Measurements from ENCODE around the gene CCDC177.

The CCDC177 gene

GRCh38 chr14:69561893-69562292 lies 12.8 kb downstream of the CCDC177 start:
- no peak overlapping the region for H3K4me3 ChIP-seq (ENCODE audit: low read depth, low read length, poor library complexity, severe bottlenecking)
- H3K9me2 ChIP-seq (ENCODE audit: low read depth, low read length): no peaks in the 10 kb centered on the region
- TF ChIP-seq EZH2 (IDR thresholded peaks at IDR 0.05; ENCODE audit: borderline replicate concordance, low read length): no peak
- no peak for TF ChIP-seq CTCF (IDR thresholded peaks at IDR 0.05; ENCODE audit: low read length)
- H2AFZ ChIP-seq (ENCODE audit: low read length): no peak overlapping the region
- no peaks in the 10 kb centered on the region for H3K9me3 ChIP-seq (ENCODE audit: low read length)
- H4K20me1 ChIP-seq (ENCODE audit: insufficient read depth, low read length): no peaks in the 10 kb centered on the region
- H3F3A ChIP-seq (ENCODE audit: insufficient read depth, low read length): no peaks in the 10 kb centered on the region
- H3K27ac ChIP-seq (ENCODE audit: low read depth, low read length, poor library complexity, severe bottlenecking): no peak overlapping the region
- no peak overlapping the region for H3K4me2 ChIP-seq (ENCODE audit: low read length)
- no peak overlapping the region for H3K9ac ChIP-seq (ENCODE audit: low read length)
- H3K36me3 ChIP-seq (ENCODE audit: insufficient read depth, low read length): no peaks in the 10 kb centered on the region
- no peaks in the 10 kb centered on the region for H3K4me1 ChIP-seq (ENCODE audit: insufficient read depth, low read length, severe bottlenecking)
- H3K79me2 ChIP-seq (ENCODE audit: insufficient read depth, low read length): no peaks in the 10 kb centered on the region
- H3K27me3 ChIP-seq (ENCODE audit: insufficient read depth, low read length): no peaks in the 10 kb centered on the region

- Histone ChIP-seq H3K4me2 (ENCODE audit: low read length) (no peak overlapping the region), H3K9me2 (ENCODE audit: low read depth, low read length) (no peaks in the 10 kb centered on the region), H3K79me2 (ENCODE audit: insufficient read depth, low read length) (no peaks in the 10 kb centered on the region), H3F3A (ENCODE audit: insufficient read depth, low read length) (no peaks in the 10 kb centered on the region), H4K20me1 (ENCODE audit: insufficient read depth, low read length) (no peaks in the 10 kb centered on the region), H3K4me1 (ENCODE audit: insufficient read depth, low read length, severe bottlenecking) (no peaks in the 10 kb centered on the region), H3K4me3 (ENCODE audit: low read depth, low read length, poor library complexity, severe bottlenecking) (no peak overlapping the region), H3K27ac (ENCODE audit: low read depth, low read length, poor library complexity, severe bottlenecking) (no peak overlapping the region), H3K27me3 (ENCODE audit: insufficient read depth, low read length) (no peaks in the 10 kb centered on the region), H3K36me3 (ENCODE audit: insufficient read depth, low read length) (no peaks in the 10 kb centered on the region), H3K9ac (ENCODE audit: low read length) (no peak overlapping the region), H2AFZ (ENCODE audit: low read length) (no peak overlapping the region), H3K9me3 (ENCODE audit: low read length) (no peaks in the 10 kb centered on the region)
- TF ChIP-seq EZH2 (IDR thresholded peaks at IDR 0.05; ENCODE audit: borderline replicate concordance, low read length) (no peak), CTCF (IDR thresholded peaks at IDR 0.05; ENCODE audit: low read length) (no peak)
These were observed 13.8 kb downstream of the CCDC177 start for GRCh38 chr14:69560826-69561225.

GRCh38 chr14:69559581-69560011 lies 15.1 kb downstream of the CCDC177 start:
- no peaks in the 10 kb centered on the region for H3K36me3 ChIP-seq (ENCODE audit: insufficient read depth, low read length)
- H3K9ac ChIP-seq (ENCODE audit: low read length): no peak overlapping the region
- H3F3A ChIP-seq (ENCODE audit: insufficient read depth, low read length): no peaks in the 10 kb centered on the region
- no peak overlapping the region for H3K4me3 ChIP-seq (ENCODE audit: low read depth, low read length, poor library complexity, severe bottlenecking)
- no peaks in the 10 kb centered on the region for H4K20me1 ChIP-seq (ENCODE audit: insufficient read depth, low read length)
- H3K27ac ChIP-seq (ENCODE audit: low read depth, low read length, poor library complexity, severe bottlenecking): no peak overlapping the region
- no peaks in the 10 kb centered on the region for H3K9me3 ChIP-seq (ENCODE audit: low read length)
- H3K79me2 ChIP-seq (ENCODE audit: insufficient read depth, low read length): no peaks in the 10 kb centered on the region
- no peaks in the 10 kb centered on the region for H3K9me2 ChIP-seq (ENCODE audit: low read depth, low read length)
- H3K4me2 ChIP-seq (ENCODE audit: low read length): no peak overlapping the region
- H2AFZ ChIP-seq (ENCODE audit: low read length): no peak overlapping the region
- H3K4me1 ChIP-seq (ENCODE audit: insufficient read depth, low read length, severe bottlenecking): no peaks in the 10 kb centered on the region
- TF ChIP-seq EZH2 (IDR thresholded peaks at IDR 0.05; ENCODE audit: borderline replicate concordance, low read length): no peak
- TF ChIP-seq CTCF (IDR thresholded peaks at IDR 0.05; ENCODE audit: low read length): no peak
- no peaks in the 10 kb centered on the region for H3K27me3 ChIP-seq (ENCODE audit: insufficient read depth, low read length)
